SU-DHL-6 (cell line): ENCODE measurements around the gene TMEM131L.

Experiments used
- H2AFZ ChIP-seq: fragments of 200-600 bp; sonication (generic); 2 replicates; pipeline ENCODE4 v1.6.1; 2014; ENCODE audit warnings: low read depth, mild to moderate bottlenecking, moderate library complexity, mixed read lengths, antibody characterized with exemption, low read length; ENCODE audit not compliant: severe bottlenecking
- H3F3A ChIP-seq: fragments of 200-600 bp; shearing (Covaris generic); 2 replicates; pipeline ENCODE4 v1.6.0; 2016; ENCODE audit warnings: antibody characterized with exemption, mild to moderate bottlenecking; ENCODE audit not compliant: insufficient read depth
- H3K27ac ChIP-seq: fragments of 200-600 bp; sonication (generic); 2 replicates; pipeline ENCODE4 v1.5.1; 2016; ENCODE audit warnings: low read depth, mild to moderate bottlenecking, low read length, moderate library complexity, mixed read lengths
- H3K27me3 ChIP-seq: fragments of 200-600 bp; sonication (generic), shearing (Covaris generic); 2 replicates; pipeline ENCODE4 v1.6.0; 2014; ENCODE audit warnings: mild to moderate bottlenecking, low read length
- H3K36me3 ChIP-seq: fragments of 200-600 bp; sonication (generic); 2 replicates; pipeline ENCODE4 v1.6.1; 2014; ENCODE audit warnings: mild to moderate bottlenecking, low read length, mixed read lengths
- H3K4me2 ChIP-seq: fragments of 300-600, 200-600 bp; shearing (Covaris generic), sonication (generic); 2 replicates; pipeline ENCODE4 v1.6.0; 2014; ENCODE audit warnings: low read length, low read depth, mild to moderate bottlenecking; ENCODE audit not compliant: poor library complexity, severe bottlenecking
- H3K4me3 ChIP-seq: fragments of 200-600 bp; sonication (generic); 2 replicates; pipeline ENCODE4 v1.5.1; 2014; ENCODE audit warnings: antibody characterized with exemption, low read length, mild to moderate bottlenecking, mixed read lengths; ENCODE audit not compliant: insufficient read depth, poor library complexity, severe bottlenecking
- H3K79me2 ChIP-seq: fragments of 200-600 bp; sonication (generic); 2 replicates; pipeline ENCODE4 v1.6.1; 2014; ENCODE audit warnings: mild to moderate bottlenecking, low read length, moderate library complexity; ENCODE audit not compliant: insufficient read depth
- H3K9ac ChIP-seq: fragments of 200-600 bp; sonication (generic); 2 replicates; pipeline ENCODE4 v1.7.0; 2014; ENCODE audit warnings: mild to moderate bottlenecking, low read length
- H3K9me2 ChIP-seq: fragments of 200-600 bp; sonication (generic); replicated peaks from 2 replicates; pipeline ENCODE4 v1.6.1; 2014; ENCODE audit warnings: low read length; ENCODE audit not compliant: insufficient read depth
- H3K9me3 ChIP-seq: fragments of 200-600 bp; sonication (generic); 2 replicates; pipeline ENCODE4 v1.6.1; 2014; ENCODE audit warnings: low read length, mixed read lengths; ENCODE audit not compliant: insufficient read depth
- H4K20me1 ChIP-seq: fragments of 200-600 bp; sonication (generic); 2 replicates; pipeline ENCODE4 v1.6.1; 2014; ENCODE audit warnings: low read depth, mild to moderate bottlenecking, antibody characterized with exemption, low read length, moderate library complexity, mixed read lengths
- EZH2phosphoT487 ChIP-seq: fragments of 200-600 bp; sonication (generic), shearing (Covaris generic); conservative IDR thresholded peaks from 2 replicates; pipeline ENCODE4 v1.6.1; 2018; ENCODE audit warnings: mild to moderate bottlenecking, antibody characterized with exemption, low read length, moderate library complexity, mixed read lengths
- TF ChIP-seq, protein P1 (sequence below): fragments of 200-600 bp; sonication (generic); IDR thresholded peaks from one replicate; pipeline ENCODE4 v1.5.1; 2017; ENCODE audit warnings: antibody characterized with exemption, mild to moderate bottlenecking, low read length, moderate library complexity; ENCODE audit not compliant: insufficient read depth, poor library complexity, severe bottlenecking

The TMEM131L gene

DNA sequence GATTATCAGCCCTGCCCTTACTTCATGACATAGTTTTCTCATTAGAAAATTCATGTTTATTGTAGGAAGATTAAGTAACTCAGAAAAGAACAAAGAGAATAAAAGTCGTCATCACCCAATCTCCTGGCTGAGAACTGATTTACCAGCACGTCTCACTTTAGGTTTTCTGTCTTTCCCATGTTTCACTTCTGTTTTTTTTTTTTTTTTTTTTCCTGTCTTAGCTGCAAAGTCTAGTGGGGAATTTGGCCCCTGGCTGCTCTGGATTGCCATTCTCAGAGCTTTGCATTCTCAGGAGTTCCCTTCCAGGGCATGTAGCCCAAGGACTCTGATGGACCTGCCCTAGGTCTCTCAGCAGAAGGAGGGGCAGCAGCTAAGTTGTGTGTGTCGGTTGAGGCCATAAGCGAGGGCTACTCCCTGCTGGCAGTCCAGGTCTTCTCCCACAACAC, 57.8 kb downstream of the TMEM131L start:
- Histone ChIP-seq H3K27me3 (no peaks in the 10 kb centered on the region), H3K9me3 (no peaks in the 10 kb centered on the region), H4K20me1 (peaks cover 25% of the 10 kb centered on the region; the same call in 1 of the 2 replicates), H3K79me2 (peaks cover 100% of the 10 kb centered on the region), H2AFZ (no peak overlapping the region), H3F3A (peaks cover 68% of the 10 kb centered on the region), H3K9ac (no peak overlapping the region), H3K36me3 (peaks cover 11% of the 10 kb centered on the region), H3K9me2 (no peaks in the 10 kb centered on the region), H3K27ac (peak overlapping the region; percentile 74), H3K4me2 (peak overlapping the region; percentile 56), H3K4me3 (no peak overlapping the region)
- TF ChIP-seq EZH2phosphoT487: no peak
- TF ChIP-seq, protein P1, sequence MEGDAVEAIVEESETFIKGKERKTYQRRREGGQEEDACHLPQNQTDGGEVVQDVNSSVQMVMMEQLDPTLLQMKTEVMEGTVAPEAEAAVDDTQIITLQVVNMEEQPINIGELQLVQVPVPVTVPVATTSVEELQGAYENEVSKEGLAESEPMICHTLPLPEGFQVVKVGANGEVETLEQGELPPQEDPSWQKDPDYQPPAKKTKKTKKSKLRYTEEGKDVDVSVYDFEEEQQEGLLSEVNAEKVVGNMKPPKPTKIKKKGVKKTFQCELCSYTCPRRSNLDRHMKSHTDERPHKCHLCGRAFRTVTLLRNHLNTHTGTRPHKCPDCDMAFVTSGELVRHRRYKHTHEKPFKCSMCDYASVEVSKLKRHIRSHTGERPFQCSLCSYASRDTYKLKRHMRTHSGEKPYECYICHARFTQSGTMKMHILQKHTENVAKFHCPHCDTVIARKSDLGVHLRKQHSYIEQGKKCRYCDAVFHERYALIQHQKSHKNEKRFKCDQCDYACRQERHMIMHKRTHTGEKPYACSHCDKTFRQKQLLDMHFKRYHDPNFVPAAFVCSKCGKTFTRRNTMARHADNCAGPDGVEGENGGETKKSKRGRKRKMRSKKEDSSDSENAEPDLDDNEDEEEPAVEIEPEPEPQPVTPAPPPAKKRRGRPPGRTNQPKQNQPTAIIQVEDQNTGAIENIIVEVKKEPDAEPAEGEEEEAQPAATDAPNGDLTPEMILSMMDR: no peak

GRCh38 chr4:153524682-153525081, 58.5 kb downstream of the TMEM131L start:
- H3K9me3 ChIP-seq: no peaks in the 10 kb centered on the region
- no peak for TF ChIP-seq EZH2phosphoT487
- TF ChIP-seq, protein P1: no peak
- H4K20me1 ChIP-seq: peaks cover 18% of the 10 kb centered on the region; the same call in 1 of the 2 replicates
- H3K4me3 ChIP-seq: no peak overlapping the region
- no peak overlapping the region for H3K9ac ChIP-seq
- H2AFZ ChIP-seq: no peak overlapping the region
- H3K4me2 ChIP-seq: no peak overlapping the region
- H3F3A ChIP-seq: peaks cover 68% of the 10 kb centered on the region
- H3K79me2 ChIP-seq: peaks cover 100% of the 10 kb centered on the region
- no peaks in the 10 kb centered on the region for H3K9me2 ChIP-seq
- 0 out of 2 replicates have a peak overlapping the region, but pooled peaks have one; percentile 74 for H3K27ac ChIP-seq
- no peaks in the 10 kb centered on the region for H3K27me3 ChIP-seq
- H3K36me3 ChIP-seq: 0 out of 2 replicates have a peak, but pooled peaks cover 4% of the 10 kb centered on the region

- H3K79me2 ChIP-seq: peaks cover 100% of the 10 kb centered on the region
- H3K9me2 ChIP-seq: no peaks in the 10 kb centered on the region
- H3K27me3 ChIP-seq: no peaks in the 10 kb centered on the region
- no peak overlapping the region for H3K9ac ChIP-seq
- peak overlapping the region; percentile 60 for H3K27ac ChIP-seq
- peak overlapping the region; percentile 24 for H3K4me2 ChIP-seq
- peaks cover 11% of the 10 kb centered on the region; the same call in 1 of the 2 replicates for H3K36me3 ChIP-seq
- no peak overlapping the region for H3K4me3 ChIP-seq
- no peak overlapping the region for H2AFZ ChIP-seq
- peaks cover 30% of the 10 kb centered on the region; the same call in 1 of the 2 replicates for H4K20me1 ChIP-seq
- H3K9me3 ChIP-seq: no peaks in the 10 kb centered on the region
- H3F3A ChIP-seq: peaks cover 55% of the 10 kb centered on the region
- TF ChIP-seq, protein P1: no peak
- no peak for TF ChIP-seq EZH2phosphoT487
Measured at GRCh38 chr4:153527690-153528089, 61.5 kb downstream of the TMEM131L start.
